HG02970 (cell line): ENCODE measurements around the gene PRSS33.

ENCODE experiments used
- ATAC-seq: cut with Tn5 transposase; IDR thresholded peaks from one replicate; pipeline ENCODE4 v1.9.1; 2021; ENCODE audit warnings: mild to moderate bottlenecking, moderate library complexity, moderate number of reproducible peaks; ENCODE audit not compliant: unreplicated experiment, low FRiP score

Gene PRSS33

GRCh38 chr16:2821487-2822157 lies 34.3 kb upstream of the PRSS33 start:
- no peak for ATAC-seq

- no peak for ATAC-seq
Observed at GRCh38 chr16:2820836-2821486, 33.6 kb upstream of the PRSS33 start.

- ATAC-seq = no peak
Observed at GRCh38 chr16:2819939-2820835, 32.8 kb upstream of the PRSS33 start.

- no peak for ATAC-seq
Observed at GRCh38 chr16:2819179-2819938, 32.0 kb upstream of the PRSS33 start.

- ATAC-seq = no peak
Observed at GRCh38 chr16:2818272-2818876, 31.0 kb upstream of the PRSS33 start.

GRCh38 chr16:2817340-2818271 lies 30.2 kb upstream of the PRSS33 start:
- ATAC-seq = no peak

GRCh38 chr16:2816751-2817339 lies 29.5 kb upstream of the PRSS33 start, which contains the start of gene PRSS21:
Gene PRSS21 (plus strand): TSS chr16:2817237. CDS start chr16:2817269, 32 bp downstream.
- ATAC-seq = no peak

- ATAC-seq = no peak
Observed at GRCh38 chr16:2815299-2815771, 28.0 kb upstream of the PRSS33 start.

- ATAC-seq = no peak
Observed at GRCh38 chr16:2814551-2815298, 27.4 kb upstream of the PRSS33 start.

GRCh38 chr16:2813771-2814221 lies 26.4 kb upstream of the PRSS33 start:
- no peak for ATAC-seq

- ATAC-seq = no peak
Observed at GRCh38 chr16:2811703-2812471, 24.5 kb upstream of the PRSS33 start.

GRCh38 chr16:2810651-2811050 lies 23.3 kb upstream of the PRSS33 start:
- no peak for ATAC-seq

- no peak for ATAC-seq
Observed at GRCh38 chr16:2809149-2809760, 21.9 kb upstream of the PRSS33 start.

GRCh38 chr16:2808181-2808580 lies 20.8 kb upstream of the PRSS33 start:
- no peak for ATAC-seq

- no peak for ATAC-seq
Observed at GRCh38 chr16:2806286-2806685, 18.9 kb upstream of the PRSS33 start.

- ATAC-seq = no peak
Observed at GRCh38 chr16:2804728-2805127, 17.4 kb upstream of the PRSS33 start.
